ENCODE data around the gene TPRA1.

DNA sequence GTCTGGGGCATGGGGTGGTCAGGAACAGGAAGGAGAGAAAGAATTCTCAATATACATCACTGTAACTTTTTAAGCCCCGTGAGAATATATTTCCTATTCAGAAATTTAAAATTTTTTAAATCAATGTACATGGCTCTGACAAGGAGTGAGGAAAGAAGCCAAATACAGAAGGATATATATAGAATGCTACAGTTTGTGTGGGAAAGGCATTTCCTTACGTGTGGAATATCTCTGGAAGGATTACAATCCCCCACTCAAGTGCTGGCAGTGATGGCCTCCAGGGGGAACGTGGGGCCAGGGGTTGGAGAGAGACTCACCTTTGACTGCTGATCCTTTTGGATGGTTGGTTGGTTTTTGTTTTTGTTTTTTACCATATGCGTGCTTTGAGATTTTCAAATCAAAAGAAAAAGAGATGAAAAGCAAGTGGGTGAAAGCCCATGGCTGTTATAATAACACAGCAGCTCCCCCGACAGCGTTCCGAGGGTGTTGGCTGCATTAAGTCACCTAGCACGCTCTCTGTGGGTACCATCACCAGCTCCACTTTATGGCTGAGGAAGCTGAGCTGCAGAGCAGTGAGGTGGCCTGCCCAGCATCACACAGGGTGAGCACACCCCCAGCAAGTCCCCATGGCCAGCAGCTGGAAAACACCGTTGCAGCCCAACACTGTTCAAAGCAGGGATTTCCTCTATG is 39.9 kb downstream of the TPRA1 start:
- TF ChIP-seq, protein P1, sequence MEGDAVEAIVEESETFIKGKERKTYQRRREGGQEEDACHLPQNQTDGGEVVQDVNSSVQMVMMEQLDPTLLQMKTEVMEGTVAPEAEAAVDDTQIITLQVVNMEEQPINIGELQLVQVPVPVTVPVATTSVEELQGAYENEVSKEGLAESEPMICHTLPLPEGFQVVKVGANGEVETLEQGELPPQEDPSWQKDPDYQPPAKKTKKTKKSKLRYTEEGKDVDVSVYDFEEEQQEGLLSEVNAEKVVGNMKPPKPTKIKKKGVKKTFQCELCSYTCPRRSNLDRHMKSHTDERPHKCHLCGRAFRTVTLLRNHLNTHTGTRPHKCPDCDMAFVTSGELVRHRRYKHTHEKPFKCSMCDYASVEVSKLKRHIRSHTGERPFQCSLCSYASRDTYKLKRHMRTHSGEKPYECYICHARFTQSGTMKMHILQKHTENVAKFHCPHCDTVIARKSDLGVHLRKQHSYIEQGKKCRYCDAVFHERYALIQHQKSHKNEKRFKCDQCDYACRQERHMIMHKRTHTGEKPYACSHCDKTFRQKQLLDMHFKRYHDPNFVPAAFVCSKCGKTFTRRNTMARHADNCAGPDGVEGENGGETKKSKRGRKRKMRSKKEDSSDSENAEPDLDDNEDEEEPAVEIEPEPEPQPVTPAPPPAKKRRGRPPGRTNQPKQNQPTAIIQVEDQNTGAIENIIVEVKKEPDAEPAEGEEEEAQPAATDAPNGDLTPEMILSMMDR (IDR thresholded peaks at IDR 0.05) = no peak
- no peak for TF ChIP-seq POLR2A (IDR thresholded peaks at IDR 0.05)
